Hepatocyte (in vitro differentiated cells): ENCODE measurements around the gene SPDYE1. TPM values are rescaled to one million over a fixed set of nuclear protein-coding genes. Genes with fewer than 3 reads are reported as not detected.
"Not testable (repeated sequence)": the region's sequence is repeated elsewhere in the genome, so short reads cannot be mapped to it uniquely, and the experiment has no call there.

Experiments used
- DNase-seq: peaks from one replicate; pipeline ENCODE4 v3.0.0-alpha.2; 2016; ENCODE audit warnings: low spot score
- H2AFZ ChIP-seq: fragments of 200-600 bp; sonication (generic); 2 replicates; pipeline ENCODE4 v1.6.0; 2016; ENCODE audit warnings: antibody characterized with exemption, mild to moderate bottlenecking
- H3K27ac ChIP-seq: fragments of 200-600 bp; sonication (generic); 2 replicates; pipeline ENCODE4 v1.5.1; 2016; ENCODE audit warnings: mild to moderate bottlenecking
- H3K27me3 ChIP-seq: fragments of 200-600 bp; sonication (generic); 2 replicates; pipeline ENCODE4 v1.6.1; 2016
- H3K36me3 ChIP-seq: fragments of 200-600 bp; sonication (generic); replicated peaks from 2 replicates; pipeline ENCODE4 v1.5.1; 2016; ENCODE audit warnings: low read depth; ENCODE audit not compliant: insufficient read depth
- H3K4me1 ChIP-seq: fragments of 200-600 bp; sonication (generic); 2 replicates; pipeline ENCODE4 v1.5.1; 2016; ENCODE audit warnings: mild to moderate bottlenecking, moderate library complexity; ENCODE audit not compliant: insufficient read depth
- H3K4me2 ChIP-seq: fragments of 200-600 bp; sonication (generic); 2 replicates; pipeline ENCODE4 v1.6.0; 2016
- H3K4me3 ChIP-seq: fragments of 200-600 bp; sonication (generic); 2 replicates; pipeline ENCODE4 v1.5.1; 2016; ENCODE audit warnings: mild to moderate bottlenecking
- H3K79me2 ChIP-seq: fragments of 200-600 bp; sonication (generic); 2 replicates; pipeline ENCODE4 v1.6.0; 2017; ENCODE audit warnings: mild to moderate bottlenecking
- H3K9me2 ChIP-seq: fragments of 200-600 bp; sonication (generic); replicated peaks from 2 replicates; pipeline ENCODE4 v1.6.0; 2017; ENCODE audit warnings: mild to moderate bottlenecking; ENCODE audit not compliant: insufficient read depth
- H3K9me3 ChIP-seq: fragments of 200-600 bp; sonication (generic); 2 replicates; pipeline ENCODE4 v1.5.1; 2016; ENCODE audit warnings: low read depth, mild to moderate bottlenecking
- H4K20me1 ChIP-seq: fragments of 200-600 bp; sonication (generic); 2 replicates; pipeline ENCODE4 v1.6.0; 2016; ENCODE audit warnings: mild to moderate bottlenecking; ENCODE audit not compliant: insufficient read depth, poor library complexity, severe bottlenecking
- EZH2 ChIP-seq: fragments of 200-600 bp; sonication (generic); IDR thresholded peaks from 2 replicates; pipeline ENCODE4 v1.6.1; 2016; ENCODE audit warnings: antibody characterized with exemption, mild to moderate bottlenecking, borderline replicate concordance
- EZH2phosphoT487 ChIP-seq: fragments of 200-600 bp; sonication (generic); IDR thresholded peaks from one replicate; pipeline ENCODE4 v1.6.1; 2018; ENCODE audit warnings: antibody characterized with exemption, mild to moderate bottlenecking, low read depth, moderate library complexity; ENCODE audit not compliant: unreplicated experiment, severe bottlenecking
- WGBS: methylation state at CpG from one replicate; pipeline ENCODE4 v1.1.6; 2016; ENCODE audit warnings: low lambda C conversion rate; ENCODE audit errors: missing lambda C conversion rate; 5-methylcytosine and 5-hydroxymethylcytosine counted together
- polyA plus RNA-seq: library from polyadenylated mRNA; unstranded; fragments of >200 nt; fragmentation: Nextera tagmentation; extraction: Ambion mirVana; gene quantifications from 2 replicates; pipeline ENCODE4 v1.2.1, GENCODE V29; 2016
- total RNA-seq: library from RNA; depleted of rRNA; stranded (reverse); fragments of >200 nt; gene quantifications from 2 replicates; pipeline ENCODE4 v1.2.3, GENCODE V29; 2014
- TF ChIP-seq, protein P1 (sequence below): fragments of 200-600 bp; sonication (generic); IDR thresholded peaks from 2 replicates; pipeline ENCODE4 v1.5.1; 2016; ENCODE audit warnings: antibody characterized with exemption, mild to moderate bottlenecking; ENCODE audit not compliant: poor library complexity

Gene SPDYE1
- total and polyA plus RNA-seq, 2 experiments from 2014 or later: 0.99 TPM; not detected in 1

DNA sequence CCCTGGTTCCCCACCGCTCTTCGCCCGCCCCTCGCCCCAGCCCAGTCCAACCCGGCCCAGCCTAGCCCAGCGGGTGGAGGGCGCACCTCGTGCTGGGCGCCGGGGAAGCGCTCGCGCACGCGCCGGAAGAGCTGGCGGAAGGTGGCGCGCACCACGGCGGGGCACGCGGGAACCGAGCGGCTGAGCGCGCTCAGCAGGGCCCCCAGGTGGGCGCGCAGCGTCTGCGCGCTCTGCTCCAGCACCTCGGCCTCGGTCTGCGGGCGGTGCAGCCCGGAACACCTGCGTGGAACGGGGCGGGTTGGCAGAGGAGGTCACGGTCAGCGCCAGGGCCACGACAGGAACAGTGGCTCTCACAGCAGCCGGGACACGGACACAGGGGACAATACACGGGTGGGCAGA, 42.8 kb downstream of the SPDYE1 start:
- H3K27me3 ChIP-seq, H4K20me1 ChIP-seq, H3K9me2 ChIP-seq, H2AFZ ChIP-seq, H3K4me1 ChIP-seq, H3K9me3 ChIP-seq, H3K27ac ChIP-seq, H3K4me3 ChIP-seq, H3K36me3 ChIP-seq, H3K79me2 ChIP-seq: not testable (repeated sequence)
- 3% methylated on average over 46 of the region's 46 CpGs for WGBS
- peak overlapping the region; percentile 80 for H3K4me2 ChIP-seq
- DNase-seq: peak; percentile 34
- TF ChIP-seq, protein P1, sequence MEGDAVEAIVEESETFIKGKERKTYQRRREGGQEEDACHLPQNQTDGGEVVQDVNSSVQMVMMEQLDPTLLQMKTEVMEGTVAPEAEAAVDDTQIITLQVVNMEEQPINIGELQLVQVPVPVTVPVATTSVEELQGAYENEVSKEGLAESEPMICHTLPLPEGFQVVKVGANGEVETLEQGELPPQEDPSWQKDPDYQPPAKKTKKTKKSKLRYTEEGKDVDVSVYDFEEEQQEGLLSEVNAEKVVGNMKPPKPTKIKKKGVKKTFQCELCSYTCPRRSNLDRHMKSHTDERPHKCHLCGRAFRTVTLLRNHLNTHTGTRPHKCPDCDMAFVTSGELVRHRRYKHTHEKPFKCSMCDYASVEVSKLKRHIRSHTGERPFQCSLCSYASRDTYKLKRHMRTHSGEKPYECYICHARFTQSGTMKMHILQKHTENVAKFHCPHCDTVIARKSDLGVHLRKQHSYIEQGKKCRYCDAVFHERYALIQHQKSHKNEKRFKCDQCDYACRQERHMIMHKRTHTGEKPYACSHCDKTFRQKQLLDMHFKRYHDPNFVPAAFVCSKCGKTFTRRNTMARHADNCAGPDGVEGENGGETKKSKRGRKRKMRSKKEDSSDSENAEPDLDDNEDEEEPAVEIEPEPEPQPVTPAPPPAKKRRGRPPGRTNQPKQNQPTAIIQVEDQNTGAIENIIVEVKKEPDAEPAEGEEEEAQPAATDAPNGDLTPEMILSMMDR: peak; percentile 33

GRCh38 chr7:44042221-44042620, 44.5 kb downstream of the SPDYE1 start:
- 95% methylated on average over 2 of the region's 2 CpGs for WGBS
- TF ChIP-seq, protein P1: no peak
- TF ChIP-seq EZH2 (no peak), EZH2phosphoT487 (no peak)
- H3K4me3 ChIP-seq: no peak overlapping the region
- no peak overlapping the region for H3K4me2 ChIP-seq
- no peaks in the 10 kb centered on the region for H3K9me2 ChIP-seq
- no peak overlapping the region for H2AFZ ChIP-seq
- H3K4me1 ChIP-seq: peaks cover 6% of the 10 kb centered on the region
- H3K9me3 ChIP-seq: no peaks in the 10 kb centered on the region
- no peak overlapping the region for H3K27ac ChIP-seq
- no peak for DNase-seq
- peaks cover 4% of the 10 kb centered on the region for H4K20me1 ChIP-seq
- H3K27me3 ChIP-seq: no peaks in the 10 kb centered on the region
- H3K79me2 ChIP-seq: peaks cover 27% of the 10 kb centered on the region
- no peaks in the 10 kb centered on the region for H3K36me3 ChIP-seq

DNA sequence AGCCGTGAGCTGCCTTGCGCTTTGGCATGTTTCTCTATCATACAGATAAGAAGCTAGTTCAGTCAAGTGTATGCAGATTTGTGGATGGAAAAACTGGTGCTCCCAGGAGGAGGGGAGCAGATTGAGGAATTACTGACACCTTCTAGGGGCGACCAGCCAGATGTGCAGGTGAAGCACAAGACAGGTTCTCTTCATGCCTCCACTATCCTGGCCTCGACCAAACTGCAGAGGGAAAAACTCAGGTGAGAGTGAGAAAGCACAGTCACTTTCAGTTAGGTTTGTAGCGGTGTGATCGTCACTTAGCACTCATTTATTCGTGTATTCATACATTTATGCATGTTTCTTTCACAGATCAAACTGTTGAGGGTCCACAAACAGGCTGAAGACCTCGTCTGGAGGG, 46.2 kb downstream of the SPDYE1 start:
- WGBS: 22% methylated on average over 8 of the region's 8 CpGs
- TF ChIP-seq, protein P1: no peak
- TF ChIP-seq EZH2 (no peak), EZH2phosphoT487 (no peak)
- H3K4me2 ChIP-seq: peak overlapping the region; percentile 93
- no peaks in the 10 kb centered on the region for H3K36me3 ChIP-seq
- no peaks in the 10 kb centered on the region for H3K9me2 ChIP-seq
- no peaks in the 10 kb centered on the region for H3K9me3 ChIP-seq
- H3K4me1 ChIP-seq: peaks cover 6% of the 10 kb centered on the region
- no peaks in the 10 kb centered on the region for H3K27me3 ChIP-seq
- peak overlapping the region; percentile 86 for H3K27ac ChIP-seq
- no peak for DNase-seq
- peaks cover 41% of the 10 kb centered on the region for H3K79me2 ChIP-seq
- H2AFZ ChIP-seq: peak overlapping the region; percentile 98
- H4K20me1 ChIP-seq: peaks cover 10% of the 10 kb centered on the region
- H3K4me3 ChIP-seq: peak overlapping the region; percentile 61
